A673 (cell line): ENCODE data around the gene PEX16. TPM values are rescaled to one million over a fixed set of nuclear protein-coding genes. Genes with fewer than 3 reads are reported as not detected.

ENCODE experiments used
- BruUV-seq: library from RNA; stranded (reverse); fragments of 400-500 nt; replicated peaks from 2 replicates; lab custom pipeline; 2021; lab: Mats Ljungman, UMichigan
- CTCF ChIA-PET: fragments of 300-600 bp; sonication (Branson Sonifier 250); formaldehyde crosslinking; loops from one replicate; lab custom pipeline; 2022; ENCODE audit warnings: antibody characterized with exemption; lab: Charles Lee
- POLR2A ChIA-PET: fragments of 300-600 bp; sonication (Branson Sonifier 250); formaldehyde crosslinking; loops from one replicate; lab custom pipeline; 2022; ENCODE audit warnings: antibody characterized with exemption; ENCODE audit not compliant: low non-redundant PET; lab: Charles Lee
- DNase-seq: peaks from one replicate; pipeline ENCODE4 v3.0.0-alpha.2; 2015; ENCODE audit warnings: low spot score
- H3K27ac ChIP-seq: fragments of 200-600 bp; sonication (generic); 2 replicates; pipeline ENCODE4 v1.5.1; 2016; ENCODE audit warnings: mixed run types, low read depth, mild to moderate bottlenecking, mixed read lengths, antibody characterized with exemption, low read length; ENCODE audit not compliant: poor library complexity, severe bottlenecking
- H3K27me3 ChIP-seq: fragments of 200-600 bp; sonication (generic); replicated peaks from 2 replicates; pipeline ENCODE4 v1.6.1; 2017; ENCODE audit warnings: mixed run types, low read depth, mild to moderate bottlenecking, mixed read lengths, antibody characterized with exemption, low read length; ENCODE audit not compliant: insufficient read depth, poor library complexity
- H3K36me3 ChIP-seq: fragments of 200-600 bp; sonication (generic); 2 replicates; pipeline ENCODE4 v1.6.1; 2016; ENCODE audit warnings: mixed run types, mild to moderate bottlenecking, mixed read lengths, antibody characterized with exemption, low read length; ENCODE audit not compliant: insufficient read depth, poor library complexity, severe bottlenecking
- H3K4me1 ChIP-seq: fragments of 200-600 bp; sonication (generic); 2 replicates; pipeline ENCODE4 v1.6.1; 2017; ENCODE audit warnings: mixed run types, mild to moderate bottlenecking, mixed read lengths, antibody characterized with exemption, low read length; ENCODE audit not compliant: insufficient read depth, poor library complexity, severe bottlenecking
- H3K4me3 ChIP-seq: fragments of 200-600 bp; sonication (generic); 2 replicates; pipeline ENCODE4 v1.5.1; 2016; ENCODE audit warnings: low read depth, mixed run types, mild to moderate bottlenecking, mixed read lengths, low read length; ENCODE audit not compliant: poor library complexity, severe bottlenecking
- H3K9me3 ChIP-seq: fragments of 200-600 bp; sonication (generic); 2 replicates; pipeline ENCODE4 v1.6.1; 2016; ENCODE audit warnings: mixed run types, low read depth, mild to moderate bottlenecking, mixed read lengths, antibody characterized with exemption, low read length; ENCODE audit not compliant: poor library complexity, severe bottlenecking
- EZH2 ChIP-seq: fragments of 200-600 bp; sonication (generic); IDR thresholded peaks from 2 replicates; pipeline ENCODE4 v1.6.1; 2017; ENCODE audit warnings: borderline replicate concordance, low read depth, mild to moderate bottlenecking, mixed read lengths, antibody characterized with exemption, low read length; ENCODE audit not compliant: poor library complexity, severe bottlenecking
- intact Hi-C: fragments of 100-400 bp; cut with micrococcal nuclease; formaldehyde crosslinking; loops from one replicate; pipeline ENCODE4 v1.10.0; 2022; ENCODE audit not compliant: unreplicated experiment
- total RNA-seq: library from RNA; stranded (reverse); gene quantifications from 2 replicates; pipeline ENCODE4 v1.2.3, GENCODE V29; 2021
- TF ChIP-seq, protein P1 (sequence below): fragments of 300-800, 200-600 bp; sonication (generic); conservative IDR thresholded peaks from 2 replicates; pipeline ENCODE4 v1.5.1; 2017; ENCODE audit warnings: low read depth, mild to moderate bottlenecking, antibody characterized with exemption, low read length, moderate library complexity, mixed read lengths

PEX16 gene
- total RNA-seq, 1 experiment from 2014 or later: 64.1 TPM

DNA sequence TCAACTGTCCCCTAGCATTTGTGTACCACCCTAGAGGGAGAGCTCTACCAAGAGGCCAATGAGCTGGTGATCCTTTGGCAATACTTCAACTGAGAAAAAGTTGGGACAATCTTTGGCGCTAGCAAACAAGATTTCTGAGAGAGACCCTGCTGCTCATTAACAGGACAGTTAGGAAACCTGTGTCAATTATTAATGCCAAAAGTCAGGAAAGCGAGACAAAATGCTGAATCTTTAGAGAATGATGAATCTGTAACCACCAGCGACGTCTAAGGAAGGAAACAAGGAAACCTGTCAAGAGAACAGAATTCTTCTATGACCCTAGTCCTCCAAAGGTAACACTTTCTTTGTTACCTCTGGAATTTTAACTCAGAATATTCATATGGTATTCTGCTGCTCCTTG lies 24.7 kb upstream of the PEX16 start:
- intact Hi-C loops: no loop called here
- no peak for DNase-seq
- Histone ChIP-seq H3K4me3 (no peak overlapping the region), H3K9me3 (no peaks in the 10 kb centered on the region), H3K27me3 (no peaks in the 10 kb centered on the region), H3K4me1 (no peaks in the 10 kb centered on the region), H3K27ac (no peak overlapping the region), H3K36me3 (peaks cover 14% of the 10 kb centered on the region)
- BruUV-seq: no TSS peak
- TF ChIP-seq EZH2: no peak
- TF ChIP-seq, protein P1, sequence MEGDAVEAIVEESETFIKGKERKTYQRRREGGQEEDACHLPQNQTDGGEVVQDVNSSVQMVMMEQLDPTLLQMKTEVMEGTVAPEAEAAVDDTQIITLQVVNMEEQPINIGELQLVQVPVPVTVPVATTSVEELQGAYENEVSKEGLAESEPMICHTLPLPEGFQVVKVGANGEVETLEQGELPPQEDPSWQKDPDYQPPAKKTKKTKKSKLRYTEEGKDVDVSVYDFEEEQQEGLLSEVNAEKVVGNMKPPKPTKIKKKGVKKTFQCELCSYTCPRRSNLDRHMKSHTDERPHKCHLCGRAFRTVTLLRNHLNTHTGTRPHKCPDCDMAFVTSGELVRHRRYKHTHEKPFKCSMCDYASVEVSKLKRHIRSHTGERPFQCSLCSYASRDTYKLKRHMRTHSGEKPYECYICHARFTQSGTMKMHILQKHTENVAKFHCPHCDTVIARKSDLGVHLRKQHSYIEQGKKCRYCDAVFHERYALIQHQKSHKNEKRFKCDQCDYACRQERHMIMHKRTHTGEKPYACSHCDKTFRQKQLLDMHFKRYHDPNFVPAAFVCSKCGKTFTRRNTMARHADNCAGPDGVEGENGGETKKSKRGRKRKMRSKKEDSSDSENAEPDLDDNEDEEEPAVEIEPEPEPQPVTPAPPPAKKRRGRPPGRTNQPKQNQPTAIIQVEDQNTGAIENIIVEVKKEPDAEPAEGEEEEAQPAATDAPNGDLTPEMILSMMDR: no peak
- CTCF ChIA-PET: interaction anchor here (0.6 kb wide), 2 partner anchors 59 to 69 kb away, joined by 3 to 6 read pairs; no protein-coding TSS in a partner anchor
- POLR2A ChIA-PET: no interaction called here

DNA sequence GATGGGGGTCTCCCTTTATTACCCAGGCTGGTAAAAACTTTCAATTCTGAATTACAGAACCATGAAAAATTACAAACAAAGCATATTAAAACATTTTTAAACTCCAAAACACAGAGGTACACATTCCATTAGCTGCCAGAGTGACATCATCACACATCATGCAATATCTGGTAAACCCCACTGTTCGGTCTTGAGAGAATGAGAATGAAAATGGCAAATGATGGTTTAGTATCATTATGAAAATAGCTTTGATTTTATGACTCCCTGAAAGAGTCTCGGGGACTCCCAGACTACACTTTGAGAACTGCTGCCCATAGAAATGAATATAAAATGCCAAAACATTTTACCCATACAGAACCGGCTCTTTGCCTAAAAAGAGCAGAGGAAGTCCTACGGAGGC lies 23.6 kb upstream of the PEX16 start:
- ChIA-PET POLR2A (no interaction called here), CTCF (no interaction called here)
- H3K27me3 ChIP-seq: no peaks in the 10 kb centered on the region
- H3K9me3 ChIP-seq: no peaks in the 10 kb centered on the region
- no TSS peak for BruUV-seq
- H3K4me3 ChIP-seq: no peak overlapping the region
- intact Hi-C loops: no loop called here
- no peak for TF ChIP-seq EZH2
- TF ChIP-seq, protein P1: no peak
- no peaks in the 10 kb centered on the region for H3K4me1 ChIP-seq
- peaks cover 21% of the 10 kb centered on the region for H3K36me3 ChIP-seq
- H3K27ac ChIP-seq: no peak overlapping the region
- no peak for DNase-seq

DNA sequence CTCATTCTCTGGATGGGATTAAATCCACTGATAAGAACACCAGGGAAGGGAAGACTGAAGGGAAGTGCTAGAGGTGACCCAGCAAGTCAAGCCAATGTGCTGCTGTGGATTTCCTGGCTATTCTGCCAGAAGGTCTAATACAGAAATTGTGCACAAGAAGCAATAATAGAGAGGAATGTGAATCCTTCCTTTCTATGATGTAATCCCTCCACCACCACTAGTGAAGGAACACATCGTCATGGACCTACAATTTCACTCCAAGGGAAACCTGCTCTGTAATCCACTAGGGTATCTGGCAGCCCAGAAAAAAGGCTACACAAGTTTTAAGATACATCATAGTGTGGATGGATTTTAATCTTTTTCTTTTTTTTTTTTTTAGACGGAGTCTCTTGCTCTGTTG lies 22.2 kb upstream of the PEX16 start:
- H3K4me3 ChIP-seq: no peak overlapping the region
- peaks cover 27% of the 10 kb centered on the region for H3K36me3 ChIP-seq
- POLR2A ChIA-PET: no interaction called here
- DNase-seq: peak; percentile 40
- no peaks in the 10 kb centered on the region for H3K9me3 ChIP-seq
- intact Hi-C loops: no loop called here
- H3K27ac ChIP-seq: no peak overlapping the region
- H3K4me1 ChIP-seq: no peaks in the 10 kb centered on the region
- no peaks in the 10 kb centered on the region for H3K27me3 ChIP-seq
- no TSS peak for BruUV-seq
- no peak for TF ChIP-seq EZH2
- TF ChIP-seq, protein P1: no peak
- CTCF ChIA-PET: interaction anchor here (0.6 to 0.7 kb wide), 2 partner anchors 49 to 50 kb away, joined by 4 read pairs; no protein-coding TSS in a partner anchor
